GM21526 (cell line): Measurements from ENCODE around the gene SQOR.

ENCODE experiments used
- ATAC-seq: cut with Tn5 transposase; IDR thresholded peaks from one replicate; pipeline ENCODE4 v1.9.1; 2021; ENCODE audit warnings: moderate library complexity; ENCODE audit not compliant: unreplicated experiment, low FRiP score

The SQOR gene

GRCh38 chr15:45703670-45704328 lies 69.0 kb downstream of the SQOR start:
- no peak for ATAC-seq

- ATAC-seq, result peak; percentile 19
Measured at GRCh38 chr15:45704329-45705249, 69.8 kb downstream of the SQOR start.

- ATAC-seq, result peak; percentile 79
Measured at GRCh38 chr15:45705510-45706473, 71.0 kb downstream of the SQOR start.

- no peak for ATAC-seq
Measured at GRCh38 chr15:45710657-45711056, 75.8 kb downstream of the SQOR start.

GRCh38 chr15:45714590-45715488 lies 80.0 kb downstream of the SQOR start:
- ATAC-seq, result no peak

- ATAC-seq, result no peak
Measured at GRCh38 chr15:45715528-45715927, 80.7 kb downstream of the SQOR start.

GRCh38 chr15:45719490-45719889 lies 84.7 kb downstream of the SQOR start:
- ATAC-seq, result no peak

- no peak for ATAC-seq
Measured at GRCh38 chr15:45720183-45720582, 85.4 kb downstream of the SQOR start.

- no peak for ATAC-seq
Measured at GRCh38 chr15:45728641-45729040, 93.8 kb downstream of the SQOR start.

GRCh38 chr15:45729141-45729540 lies 94.3 kb downstream of the SQOR start:
- no peak for ATAC-seq

- no peak for ATAC-seq
Measured at GRCh38 chr15:45731343-45731742, 96.5 kb downstream of the SQOR start.

- no peak for ATAC-seq
Measured at GRCh38 chr15:45732662-45733061, 97.8 kb downstream of the SQOR start.

GRCh38 chr15:45734260-45734711 lies 99.5 kb downstream of the SQOR start:
- no peak for ATAC-seq
